HEK293 (cell line): ENCODE results near the gene HINT3.

ENCODE experiments used
- CTCF ChIA-PET: fragments of 350-600 bp; formaldehyde crosslinking; extraction: SDS; loops from one replicate; lab custom pipeline; 2021; ENCODE audit warnings: antibody characterized with exemption; lab: Yijun Ruan, JAX
- POLR2A ChIA-PET: fragments of 300-600 bp; formaldehyde crosslinking; extraction: SDS; loops from one replicate; lab custom pipeline; 2020; ENCODE audit warnings: antibody characterized with exemption, inconsistent platforms; lab: Yijun Ruan, JAX
- H3K27ac ChIP-seq: fragments of 200-500 bp; sonication (Bioruptor generic); 2 replicates; pipeline ENCODE4 v1.5.1; 2014; ENCODE audit warnings: low read depth, low read length, control low read depth, inconsistent platforms; ENCODE audit errors: extremely low read depth
- H3K36me3 ChIP-seq, 2 experiments: fragments of 200-500 bp in 1 of 2; sonication (Bioruptor generic) in 1 of 2; 1 replicate in 1 of 2; 2 replicates in 1 of 2; pipeline ENCODE4 v1.5.1; 2014 to 2017; ENCODE audit warnings: inconsistent platforms in 2 of 2, low read length in 2 of 2; ENCODE audit not compliant: control insufficient read depth in 2 of 2, insufficient read depth in 1 of 2
- H3K4me1 ChIP-seq: fragments of 200-500 bp; sonication (Bioruptor generic); 2 replicates; pipeline ENCODE4 v1.5.1; 2014; ENCODE audit warnings: mild to moderate bottlenecking, low read length, inconsistent platforms; ENCODE audit not compliant: control insufficient read depth, insufficient read depth
- H3K4me3 ChIP-seq: 2 replicates; pipeline ENCODE4 v1.5.1; 2011; ENCODE audit warnings: low read depth, mild to moderate bottlenecking, control low read depth, low read length, moderate library complexity
- H3K9me3 ChIP-seq: fragments of 200-500 bp; sonication (Bioruptor generic); 2 replicates; pipeline ENCODE4 v1.5.1; 2014; ENCODE audit warnings: low read depth, low read length, inconsistent platforms; ENCODE audit not compliant: control insufficient read depth, insufficient read depth
- ELK4 ChIP-seq: IDR thresholded peaks from 2 replicates; pipeline ENCODE4 v1.6.1; 2011; ENCODE audit warnings: mild to moderate bottlenecking, low read depth, low read length, borderline replicate concordance
- KLF8 ChIP-seq: fragments of 450-650 bp; formaldehyde crosslinking; IDR thresholded peaks from 2 replicates; pipeline ENCODE4 v1.5.1; 2016; ENCODE audit warnings: missing biosample characterization, missing genetic modification characterization
- PRDM4 ChIP-seq: fragments of 450-650 bp; formaldehyde crosslinking; IDR thresholded peaks from 2 replicates; pipeline ENCODE4 v1.5.1; 2017; ENCODE audit warnings: missing biosample characterization, missing genetic modification characterization
- SETDB1 ChIP-seq: IDR thresholded peaks from one replicate; pipeline ENCODE4 v1.6.1; 2017; ENCODE audit warnings: mild to moderate bottlenecking, low read length, moderate library complexity, mixed read lengths; ENCODE audit not compliant: insufficient read length
- ZNF10 ChIP-seq: fragments of 450-650 bp; formaldehyde crosslinking; IDR thresholded peaks from 2 replicates; pipeline ENCODE4 v1.5.1; 2017; ENCODE audit warnings: missing biosample characterization, missing genetic modification characterization
- ZNF148 ChIP-seq: fragments of 450-650 bp; formaldehyde crosslinking; IDR thresholded peaks from 2 replicates; pipeline ENCODE4 v1.5.0; 2017; ENCODE audit warnings: missing biosample characterization, missing genetic modification characterization, borderline replicate concordance
- ZNF155 ChIP-seq: fragments of 450-650 bp; formaldehyde crosslinking; IDR thresholded peaks from 2 replicates; pipeline ENCODE4 v1.5.1; 2016; ENCODE audit warnings: missing biosample characterization, missing genetic modification characterization
- ZNF157 ChIP-seq: fragments of 450-650 bp; formaldehyde crosslinking; IDR thresholded peaks from 2 replicates; pipeline ENCODE4 v1.5.1; 2016; ENCODE audit warnings: missing biosample characterization, missing genetic modification characterization
- ZNF354C ChIP-seq: fragments of 450-650 bp; formaldehyde crosslinking; IDR thresholded peaks from 2 replicates; pipeline ENCODE4 v1.5.1; 2016; ENCODE audit warnings: missing biosample characterization, missing genetic modification characterization, low read depth, borderline replicate concordance
- ZNF37A ChIP-seq: fragments of 450-650 bp; IDR thresholded peaks from 2 replicates; pipeline ENCODE4 v1.5.1; 2018; ENCODE audit warnings: missing biosample characterization, missing genetic modification characterization
- ZNF48 ChIP-seq: fragments of 450-650 bp; formaldehyde crosslinking; IDR thresholded peaks from 2 replicates; pipeline ENCODE4 v1.5.1; 2016; ENCODE audit warnings: missing biosample characterization, missing genetic modification characterization
- ZNF555 ChIP-seq: fragments of 450-650 bp; formaldehyde crosslinking; conservative IDR thresholded peaks from 2 replicates; pipeline ENCODE4 v1.5.1; 2017; ENCODE audit warnings: missing biosample characterization, mild to moderate bottlenecking, missing genetic modification characterization, inconsistent platforms
- ZNF585B ChIP-seq: fragments of 450-650 bp; formaldehyde crosslinking; IDR thresholded peaks from 2 replicates; pipeline ENCODE4 v1.5.1; 2016; ENCODE audit warnings: missing biosample characterization, missing genetic modification characterization
- ZNF747 ChIP-seq: fragments of 450-650 bp; formaldehyde crosslinking; IDR thresholded peaks from 2 replicates; pipeline ENCODE4 v1.5.1; 2016; ENCODE audit warnings: missing biosample characterization, missing genetic modification characterization
- TF ChIP-seq, protein P1 (sequence below): fragments of 450-650 bp; formaldehyde crosslinking; IDR thresholded peaks from 2 replicates; pipeline ENCODE4 v1.5.1; 2017; ENCODE audit warnings: missing biosample characterization, missing genetic modification characterization
- TF ChIP-seq, protein P2 (sequence below): fragments of 450-650 bp; formaldehyde crosslinking; conservative IDR thresholded peaks from 2 replicates; pipeline ENCODE4 v1.5.1; 2016; ENCODE audit warnings: low read depth, missing biosample characterization, missing genetic modification characterization

Gene HINT3

DNA sequence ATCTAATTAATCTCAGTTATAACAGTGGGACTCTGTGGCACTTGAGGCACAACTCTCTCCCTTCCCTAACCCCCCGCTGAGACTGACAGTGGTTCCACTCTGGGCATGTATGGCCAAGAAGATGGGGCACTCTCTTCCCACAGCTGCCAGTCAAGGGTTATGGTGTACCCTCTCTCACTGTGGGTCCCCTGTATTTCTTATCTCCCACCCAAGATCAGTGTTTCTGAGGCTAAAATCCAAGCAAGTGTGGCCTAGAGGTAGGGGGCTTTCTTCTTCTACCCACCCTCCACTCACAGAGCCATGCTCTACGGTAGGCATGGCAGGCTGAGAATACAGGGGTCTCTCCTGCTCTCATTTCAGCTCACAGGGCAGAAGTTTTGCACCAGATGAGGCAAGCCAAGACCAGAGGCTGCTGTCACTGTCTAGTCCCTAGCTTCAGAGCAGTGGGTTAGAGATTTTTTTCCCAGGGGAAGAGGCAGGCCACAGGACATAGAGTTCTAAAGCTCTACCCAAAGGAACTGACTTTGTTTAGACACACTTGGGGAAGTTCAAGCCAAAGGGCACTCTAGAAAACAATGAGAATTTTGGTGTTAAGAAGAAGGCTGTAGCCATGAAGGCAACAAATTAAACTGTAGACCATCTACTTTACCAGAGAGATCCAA is 31.7 kb upstream of the HINT3 start:
- Histone ChIP-seq H3K36me3 (peaks cover 0 to 65% of the 10 kb centered on the region in 2 experiments; a peak in 2 of 3 replicates), H3K27ac (no peak overlapping the region), H3K9me3 (no peaks in the 10 kb centered on the region), H3K4me3 (no peak overlapping the region), H3K4me1 (no peaks in the 10 kb centered on the region)
- CTCF ChIA-PET, result interaction anchor here (0.6 to 2.7 kb wide), 5 partner anchors 11 to 67 kb away, joined by 4 to 12 read pairs (median 6); no protein-coding TSS in a partner anchor
- POLR2A ChIA-PET, result interaction anchor here (1.0 to 1.2 kb wide), 2 partner anchors 11 to 15 kb away, joined by 3 read pairs; no protein-coding TSS in a partner anchor
- no peak for TF ChIP-seq ZNF157
- TF ChIP-seq SETDB1, result no peak
- no peak for TF ChIP-seq KLF8
- no peak for TF ChIP-seq ZNF585B
- no peak for TF ChIP-seq ZNF747 (tag by site-specific recombination)
- no peak for TF ChIP-seq ZNF354C
- TF ChIP-seq, protein P1, sequence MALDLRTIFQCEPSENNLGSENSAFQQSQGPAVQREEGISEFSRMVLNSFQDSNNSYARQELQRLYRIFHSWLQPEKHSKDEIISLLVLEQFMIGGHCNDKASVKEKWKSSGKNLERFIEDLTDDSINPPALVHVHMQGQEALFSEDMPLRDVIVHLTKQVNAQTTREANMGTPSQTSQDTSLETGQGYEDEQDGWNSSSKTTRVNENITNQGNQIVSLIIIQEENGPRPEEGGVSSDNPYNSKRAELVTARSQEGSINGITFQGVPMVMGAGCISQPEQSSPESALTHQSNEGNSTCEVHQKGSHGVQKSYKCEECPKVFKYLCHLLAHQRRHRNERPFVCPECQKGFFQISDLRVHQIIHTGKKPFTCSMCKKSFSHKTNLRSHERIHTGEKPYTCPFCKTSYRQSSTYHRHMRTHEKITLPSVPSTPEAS (tag by site-specific recombination), result no peak
- TF ChIP-seq ZNF48 (tag by site-specific recombination), result no peak
- TF ChIP-seq ZNF148 (tag by site-specific recombination), result no peak
- TF ChIP-seq, protein P2, sequence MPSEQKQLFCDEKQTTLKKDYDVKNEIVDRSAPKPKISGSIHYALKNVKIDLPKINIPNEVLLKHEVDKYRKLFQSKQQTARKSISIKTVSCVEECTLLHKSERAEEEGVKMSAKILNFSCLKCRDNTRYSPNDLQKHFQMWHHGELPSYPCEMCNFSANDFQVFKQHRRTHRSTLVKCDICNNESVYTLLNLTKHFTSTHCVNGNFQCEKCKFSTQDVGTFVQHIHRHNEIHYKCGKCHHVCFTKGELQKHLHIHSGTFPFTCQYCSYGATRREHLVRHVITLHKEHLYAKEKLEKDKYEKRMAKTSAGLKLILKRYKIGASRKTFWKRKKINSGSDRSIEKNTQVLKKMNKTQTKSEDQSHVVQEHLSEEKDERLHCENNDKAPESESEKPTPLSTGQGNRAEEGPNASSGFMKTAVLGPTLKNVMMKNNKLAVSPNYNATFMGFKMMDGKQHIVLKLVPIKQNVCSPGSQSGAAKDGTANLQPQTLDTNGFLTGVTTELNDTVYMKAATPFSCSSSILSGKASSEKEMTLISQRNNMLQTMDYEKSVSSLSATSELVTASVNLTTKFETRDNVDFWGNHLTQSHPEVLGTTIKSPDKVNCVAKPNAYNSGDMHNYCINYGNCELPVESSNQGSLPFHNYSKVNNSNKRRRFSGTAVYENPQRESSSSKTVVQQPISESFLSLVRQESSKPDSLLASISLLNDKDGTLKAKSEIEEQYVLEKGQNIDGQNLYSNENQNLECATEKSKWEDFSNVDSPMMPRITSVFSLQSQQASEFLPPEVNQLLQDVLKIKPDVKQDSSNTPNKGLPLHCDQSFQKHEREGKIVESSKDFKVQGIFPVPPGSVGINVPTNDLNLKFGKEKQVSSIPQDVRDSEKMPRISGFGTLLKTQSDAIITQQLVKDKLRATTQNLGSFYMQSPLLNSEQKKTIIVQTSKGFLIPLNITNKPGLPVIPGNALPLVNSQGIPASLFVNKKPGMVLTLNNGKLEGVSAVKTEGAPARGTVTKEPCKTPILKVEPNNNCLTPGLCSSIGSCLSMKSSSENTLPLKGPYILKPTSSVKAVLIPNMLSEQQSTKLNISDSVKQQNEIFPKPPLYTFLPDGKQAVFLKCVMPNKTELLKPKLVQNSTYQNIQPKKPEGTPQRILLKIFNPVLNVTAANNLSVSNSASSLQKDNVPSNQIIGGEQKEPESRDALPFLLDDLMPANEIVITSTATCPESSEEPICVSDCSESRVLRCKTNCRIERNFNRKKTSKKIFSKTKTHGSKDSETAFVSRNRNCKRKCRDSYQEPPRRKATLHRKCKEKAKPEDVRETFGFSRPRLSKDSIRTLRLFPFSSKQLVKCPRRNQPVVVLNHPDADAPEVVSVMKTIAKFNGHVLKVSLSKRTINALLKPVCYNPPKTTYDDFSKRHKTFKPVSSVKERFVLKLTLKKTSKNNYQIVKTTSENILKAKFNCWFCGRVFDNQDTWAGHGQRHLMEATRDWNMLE (tag by site-specific recombination), result no peak
- no peak for TF ChIP-seq ZNF10
- no peak for TF ChIP-seq ZNF555 (tag by site-specific recombination)
- TF ChIP-seq, all 188 proteins: peak for 0

DNA sequence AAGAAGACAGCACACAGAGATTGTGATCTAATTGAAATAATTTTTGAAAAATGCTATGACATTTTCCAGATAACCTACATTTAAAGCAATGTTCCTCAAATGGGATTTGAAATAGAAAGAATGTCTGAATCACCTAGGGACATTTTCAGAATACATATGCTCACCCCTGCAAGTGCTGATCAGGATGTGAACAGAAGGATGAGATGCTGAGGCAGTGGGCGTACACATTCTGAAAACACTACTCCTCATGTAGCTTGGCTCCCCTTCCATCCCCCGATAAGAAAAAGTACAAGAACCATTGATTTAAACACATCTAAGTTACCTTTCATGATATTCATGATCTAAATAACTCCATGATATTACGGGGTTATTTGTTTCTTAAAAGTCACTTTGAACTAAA is 29.9 kb upstream of the HINT3 start:
- Histone ChIP-seq H3K9me3 (no peaks in the 10 kb centered on the region), H3K4me3 (no peak overlapping the region), H3K27ac (no peak overlapping the region), H3K36me3 (peaks cover 0 to 65% of the 10 kb centered on the region in 2 experiments; a peak in 2 of 3 replicates), H3K4me1 (no peaks in the 10 kb centered on the region)
- POLR2A ChIA-PET, result no interaction called here
- CTCF ChIA-PET, result interaction anchor here (0.5 to 1.7 kb wide), 3 partner anchors 8 to 69 kb away, joined by 3 to 4 read pairs (median 4); no protein-coding TSS in a partner anchor
- no peak for TF ChIP-seq PRDM4 (tag by site-specific recombination)
- TF ChIP-seq ZNF37A (tag by site-specific recombination), result no peak
- no peak for TF ChIP-seq ELK4
- no peak for TF ChIP-seq ZNF155
